HG03457 (cell line): ENCODE data around the gene C19orf25.

Source experiments
- ATAC-seq: cut with Tn5 transposase; IDR thresholded peaks from one replicate; pipeline ENCODE4 v1.9.1; 2021; ENCODE audit warnings: moderate number of reproducible peaks; ENCODE audit not compliant: unreplicated experiment

The C19orf25 gene

DNA sequence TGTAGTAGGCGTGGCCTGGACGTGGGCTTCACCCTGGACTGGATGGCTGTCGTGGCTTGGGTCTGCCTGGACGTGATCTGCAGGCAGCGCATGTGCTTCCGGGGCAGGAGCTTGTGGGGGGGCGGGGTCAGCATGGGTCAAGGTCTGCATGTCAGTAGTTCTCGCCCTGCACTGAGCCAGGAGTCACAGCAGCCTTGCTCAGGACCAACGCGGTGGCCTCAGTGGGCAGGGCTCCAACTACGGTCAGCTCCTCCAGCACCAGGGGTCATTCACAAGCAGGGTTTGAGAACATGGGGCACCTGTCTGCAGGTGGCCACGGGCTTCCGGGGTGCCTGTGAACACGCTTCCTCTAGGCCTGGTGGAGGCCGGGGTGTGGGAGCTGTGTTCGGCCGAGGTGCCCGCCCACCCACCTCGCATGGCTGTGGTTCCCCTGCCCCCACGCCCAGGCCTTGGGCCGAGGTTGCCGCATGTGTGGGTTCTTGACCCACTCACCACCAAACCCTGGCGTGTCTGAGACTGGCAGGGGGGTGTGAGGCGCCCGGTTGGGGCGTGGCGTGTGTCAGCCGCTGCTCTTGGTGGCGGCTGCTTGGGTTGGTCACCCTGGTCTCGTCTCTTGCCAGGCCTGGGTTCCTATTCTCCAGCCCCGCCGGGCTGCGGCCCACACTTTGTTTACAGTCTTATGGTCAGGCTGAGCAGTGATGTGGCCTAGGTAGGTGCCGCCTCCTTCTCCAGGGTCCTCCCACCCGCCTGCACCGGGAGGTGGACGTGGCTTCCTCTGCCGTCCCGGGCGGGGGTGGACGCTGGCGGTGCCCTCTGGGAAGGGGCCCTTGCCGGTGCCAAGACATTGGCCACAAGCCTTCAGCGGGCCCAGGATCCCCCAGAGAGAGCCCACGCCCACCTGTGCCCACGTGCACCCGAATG lies 45.6 kb downstream of the C19orf25 start:
- no peak for ATAC-seq

DNA sequence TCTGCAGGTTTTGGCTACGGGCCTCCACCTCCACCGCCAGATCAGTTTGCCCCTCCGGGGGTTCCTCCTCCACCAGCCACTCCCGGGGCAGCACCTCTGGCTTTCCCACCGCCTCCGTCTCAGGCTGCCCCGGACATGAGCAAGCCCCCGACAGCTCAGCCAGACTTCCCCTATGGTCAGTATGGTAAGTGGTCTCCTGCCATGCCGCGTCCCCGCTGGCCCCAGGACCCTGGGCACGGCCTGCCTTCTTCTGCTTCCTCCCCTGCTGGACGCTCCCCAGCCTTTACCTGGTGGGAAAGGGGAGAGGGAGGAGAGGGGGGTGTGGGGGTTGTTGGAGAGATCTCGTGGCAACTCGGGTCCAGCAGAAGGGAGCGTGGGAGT lies 46.5 kb downstream of the C19orf25 start:
- ATAC-seq = no peak

DNA sequence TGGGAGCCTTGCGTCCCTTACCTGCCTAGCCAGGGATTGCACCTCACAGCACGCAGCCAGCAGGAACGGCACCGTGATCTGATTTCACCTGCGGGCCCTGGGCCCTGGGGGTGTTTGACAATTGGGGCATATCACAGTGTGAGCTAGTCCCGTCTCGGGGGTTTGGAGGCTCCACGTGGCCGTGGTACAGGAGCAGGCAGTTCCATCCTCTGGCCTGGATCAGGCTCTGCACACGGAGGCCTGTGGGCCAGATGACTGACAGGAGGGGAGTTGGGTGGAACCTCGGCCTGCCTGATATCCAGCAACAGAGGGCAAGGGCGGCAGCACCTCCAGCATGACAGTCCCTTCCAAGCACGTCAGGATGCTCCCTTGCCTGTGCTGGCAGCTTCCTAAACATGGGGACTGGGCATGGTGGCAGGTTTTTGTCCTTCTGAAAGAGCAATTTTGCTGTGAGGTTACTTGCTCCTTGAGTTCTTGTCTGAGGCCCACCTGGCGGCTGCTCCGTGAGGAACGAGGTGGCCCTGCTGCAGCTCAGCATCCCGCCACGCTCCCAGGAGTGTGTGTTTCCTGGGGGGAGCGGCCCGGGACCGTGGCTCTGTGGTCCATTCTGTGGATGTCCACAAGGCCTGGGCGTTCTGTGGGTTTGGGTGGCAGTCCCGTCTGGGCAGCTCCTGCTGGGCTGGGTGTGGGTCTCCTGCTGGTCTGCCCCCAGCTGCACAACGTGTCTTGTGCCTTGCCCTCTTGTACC lies 47.1 kb downstream of the C19orf25 start:
- no peak for ATAC-seq

DNA sequence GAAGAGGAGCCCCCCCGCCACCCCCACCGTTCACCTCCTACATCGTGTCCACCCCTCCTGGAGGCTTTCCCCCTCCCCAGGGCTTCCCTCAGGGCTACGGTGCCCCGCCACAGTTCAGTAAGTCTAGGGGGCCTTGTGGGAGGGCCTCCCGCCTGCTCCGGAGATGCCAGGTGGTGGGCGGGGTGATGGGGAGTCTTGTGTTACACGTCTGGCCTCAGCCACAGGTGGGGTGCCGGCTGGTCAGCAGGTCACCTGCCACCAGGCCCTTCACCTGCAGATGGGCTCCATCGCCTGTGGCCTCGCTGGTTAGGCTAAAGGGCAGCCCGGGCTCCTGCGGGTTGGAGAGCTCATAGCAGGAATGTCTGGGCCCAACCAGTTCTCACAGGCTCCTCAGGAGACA lies 48.8 kb downstream of the C19orf25 start:
- ATAC-seq = no peak

DNA sequence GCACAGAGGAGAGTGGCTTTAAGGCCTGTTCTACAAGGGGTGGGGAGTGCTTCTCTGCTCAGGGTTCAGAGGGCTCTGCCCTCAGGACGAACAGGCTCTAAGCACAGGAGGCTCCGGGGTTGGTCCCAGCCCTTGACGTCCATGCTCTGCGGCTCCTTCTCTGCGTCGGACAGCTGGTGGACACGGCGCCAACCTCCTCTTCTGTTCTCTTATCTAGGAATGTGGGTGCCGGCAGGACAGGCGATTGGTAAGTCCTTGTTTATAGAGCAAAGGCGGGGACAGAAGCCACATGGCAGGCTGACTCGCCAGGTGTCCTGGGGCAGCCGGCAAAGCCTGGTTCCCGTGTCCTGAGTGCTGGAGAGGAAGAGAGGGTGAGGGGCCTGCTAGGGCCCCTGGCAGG lies 49.3 kb downstream of the C19orf25 start:
- no peak for ATAC-seq

- ATAC-seq = no peak
Observed at GRCh38 chr19:1428738-1429391, 50.1 kb downstream of the C19orf25 start.

GRCh38 chr19:1427221-1427920 lies 51.6 kb downstream of the C19orf25 start:
- no peak for ATAC-seq

DNA sequence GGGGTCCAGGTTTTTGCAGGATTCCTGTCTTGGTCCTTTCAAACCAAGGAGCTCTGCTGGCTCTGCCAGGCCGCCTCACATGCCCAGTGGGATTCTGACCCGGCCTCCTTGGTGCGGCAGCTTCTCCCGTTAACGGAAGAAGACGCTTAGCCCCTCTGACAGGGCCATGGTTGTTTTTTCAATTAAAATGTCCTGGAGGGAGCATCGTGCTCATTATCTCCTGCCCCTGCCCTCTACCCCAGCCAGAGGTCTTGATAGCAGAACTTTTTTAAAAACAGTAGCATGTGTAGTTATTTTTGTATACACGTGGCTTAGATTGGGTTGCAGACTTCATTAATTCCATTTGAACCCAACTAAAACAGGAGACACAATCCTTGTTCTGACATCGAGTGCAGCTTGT lies 52.3 kb downstream of the C19orf25 start:
- no peak for ATAC-seq

GRCh38 chr19:1425902-1426301 lies 53.1 kb downstream of the C19orf25 start:
- no peak for ATAC-seq

DNA sequence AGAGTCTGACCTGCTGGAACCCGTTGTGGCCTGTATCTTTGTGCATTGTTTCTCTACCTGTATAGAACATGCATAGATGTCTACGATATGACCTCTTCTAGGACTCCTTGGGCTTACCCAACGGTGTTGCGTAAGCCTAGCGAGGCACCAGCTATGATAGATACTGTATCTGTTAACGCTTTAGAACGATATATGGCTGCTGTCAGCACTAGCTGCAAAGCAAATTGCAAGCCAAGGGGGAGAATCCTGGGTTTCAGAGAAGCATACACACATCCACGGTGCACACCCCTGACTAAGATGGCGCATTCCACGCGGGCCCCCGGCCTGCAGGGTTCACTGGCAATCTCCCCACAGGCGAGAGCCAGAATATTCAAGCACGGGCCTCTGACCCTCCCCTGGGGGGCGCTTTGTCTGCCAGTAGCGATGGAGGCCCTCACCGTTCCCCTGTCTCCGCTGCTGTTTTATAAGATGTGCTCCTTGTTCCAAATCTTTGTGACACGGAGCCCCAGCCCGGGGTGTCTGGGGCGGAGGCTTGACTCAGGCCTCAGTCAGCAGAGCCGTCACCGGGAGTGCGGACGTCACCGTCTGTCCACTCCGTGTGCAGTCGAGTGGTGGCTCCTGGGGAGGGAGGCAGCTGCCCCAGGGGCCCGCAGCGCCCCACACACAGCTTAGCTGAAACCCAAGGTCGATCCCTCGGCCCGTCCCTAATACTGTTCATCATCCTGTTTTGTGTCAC lies 53.7 kb downstream of the C19orf25 start:
- no peak for ATAC-seq

GRCh38 chr19:1424192-1424955 lies 54.6 kb downstream of the C19orf25 start:
- no peak for ATAC-seq

DNA sequence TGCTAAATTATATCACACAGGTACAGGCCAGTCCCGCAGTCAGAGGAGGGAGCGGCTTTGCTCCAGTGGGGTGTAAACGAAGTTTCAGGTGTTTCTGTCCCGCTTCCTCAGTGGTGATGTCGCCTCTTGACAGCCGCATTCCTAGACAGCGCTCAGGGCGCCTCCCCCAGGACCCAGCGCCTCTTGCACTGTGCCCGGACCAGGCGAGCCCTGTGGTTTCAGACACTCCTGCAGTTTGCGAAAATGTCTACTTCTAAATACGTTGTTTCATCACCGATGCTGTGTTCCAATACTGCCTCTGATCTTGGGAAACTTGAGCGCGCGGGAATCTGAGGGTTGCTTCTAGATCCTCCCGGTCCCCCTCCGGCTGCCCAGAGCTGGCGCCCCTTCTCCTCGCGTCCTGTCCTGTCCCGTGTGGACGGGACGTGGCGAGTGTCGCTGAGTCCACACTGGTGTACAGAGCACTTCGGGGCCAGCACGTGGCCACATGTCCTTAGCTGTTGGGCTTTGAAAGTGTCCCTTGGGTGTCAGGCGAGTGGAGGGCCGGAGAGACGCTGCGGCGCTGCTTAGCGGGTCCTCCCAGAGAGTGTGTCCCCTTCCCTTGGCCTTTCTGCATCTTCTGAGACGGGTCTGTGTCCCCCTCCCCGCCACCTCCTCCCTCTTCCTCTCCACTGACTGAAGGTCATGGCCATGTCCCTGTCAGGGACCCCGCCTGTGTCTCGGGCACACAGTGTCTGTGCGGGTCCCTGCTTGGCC lies 55.4 kb downstream of the C19orf25 start:
- no peak for ATAC-seq
